Hepatocyte (in vitro differentiated cells): ENCODE measurements around the gene RAD23B.

Source experiments
- CTCF ChIP-seq: fragments of 200-600 bp; sonication (generic); IDR thresholded peaks from 2 replicates; pipeline ENCODE4 v1.5.1; 2016; ENCODE audit warnings: antibody characterized with exemption, mild to moderate bottlenecking; ENCODE audit not compliant: poor library complexity
- EZH2 ChIP-seq: fragments of 200-600 bp; sonication (generic); IDR thresholded peaks from 2 replicates; pipeline ENCODE4 v1.6.1; 2016; ENCODE audit warnings: antibody characterized with exemption, mild to moderate bottlenecking, borderline replicate concordance
- EZH2phosphoT487 ChIP-seq: fragments of 200-600 bp; sonication (generic); IDR thresholded peaks from one replicate; pipeline ENCODE4 v1.6.1; 2018; ENCODE audit warnings: antibody characterized with exemption, mild to moderate bottlenecking, low read depth, moderate library complexity; ENCODE audit not compliant: unreplicated experiment, severe bottlenecking

DNA sequence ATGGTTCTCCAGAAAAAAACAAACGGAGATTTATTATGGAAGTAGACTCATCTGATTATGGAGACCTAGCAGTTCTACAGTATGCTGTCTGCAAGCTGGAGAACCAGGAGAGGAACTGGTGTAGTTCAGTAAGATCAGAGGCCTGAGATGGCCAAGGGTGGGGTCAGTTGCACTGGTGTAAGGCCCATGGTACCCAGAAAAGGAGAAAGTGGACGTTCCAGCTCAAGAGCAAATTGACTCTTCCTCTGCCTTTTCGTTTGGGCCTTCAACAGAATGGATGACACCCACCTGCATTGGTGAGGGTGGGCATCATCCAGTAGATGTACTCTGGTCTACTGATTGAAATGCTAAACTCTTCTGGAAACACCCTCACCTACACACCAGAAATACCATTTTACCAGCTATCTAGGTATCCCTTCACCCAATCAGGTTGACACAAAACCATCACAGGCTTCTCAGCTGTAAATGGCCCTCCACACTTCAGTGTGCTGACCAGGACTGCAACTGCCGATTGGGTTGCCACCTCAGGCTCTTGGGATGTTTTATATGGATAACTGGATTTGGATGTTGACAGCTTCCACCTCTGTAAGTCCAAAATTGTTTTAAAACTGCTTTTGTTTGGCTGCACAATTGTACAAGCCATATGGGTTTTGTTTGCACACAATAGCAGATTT lies 51.2 kb downstream of the RAD23B start:
- TF ChIP-seq CTCF (no peak), EZH2 (no peak), EZH2phosphoT487 (no peak)
